ENCODE results near the gene SEPTIN8.

Gene SEPTIN8

DNA sequence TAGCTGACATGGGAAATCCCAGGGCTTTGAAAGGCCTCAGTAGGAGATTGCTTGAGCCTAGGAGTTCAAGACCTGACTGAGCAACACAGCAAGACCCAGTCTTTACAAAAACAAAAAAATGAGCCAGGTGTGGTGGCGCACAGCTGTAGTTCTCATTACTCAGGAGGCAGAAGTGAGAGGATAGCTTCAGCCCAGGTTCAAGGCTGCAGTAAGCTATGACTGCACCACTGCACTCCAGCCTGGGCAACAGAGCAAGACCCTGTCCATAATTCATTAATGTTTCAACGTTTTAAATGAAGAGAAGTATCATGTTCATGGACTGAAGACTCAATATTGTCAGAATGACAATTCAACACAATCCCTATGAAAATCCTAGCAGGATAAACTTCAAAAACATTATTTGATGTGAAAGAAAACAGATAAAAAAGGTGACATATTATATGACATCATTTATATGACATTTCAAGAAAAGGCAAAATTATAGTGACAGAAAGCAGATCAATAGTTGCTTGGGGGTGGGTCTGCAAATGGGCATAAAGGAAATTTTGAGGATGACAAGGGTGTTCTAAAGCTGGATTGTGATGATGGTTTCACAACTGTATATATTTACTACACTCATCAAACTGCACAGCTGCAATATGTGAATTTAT is 43.4 kb downstream of the SEPTIN8 start:
- Histone ChIP-seq H3K36me3 (ENCODE audit: control insufficient read depth, insufficient read depth, low read length) (no peaks in the 10 kb centered on the region), H3K4me1 (ENCODE audit: control insufficient read depth, insufficient read depth, low read length) (peaks cover 6% of the 10 kb centered on the region), H3K4me3 (ENCODE audit: low read length) (no peak overlapping the region), H3K9me3 (ENCODE audit: control insufficient read depth, low read length) (no peaks in the 10 kb centered on the region), H3K27me3 (ENCODE audit: control insufficient read depth, insufficient read depth, low read length) (no peaks in the 10 kb centered on the region), H3K9ac (ENCODE audit: low read length) (no peak overlapping the region)

DNA sequence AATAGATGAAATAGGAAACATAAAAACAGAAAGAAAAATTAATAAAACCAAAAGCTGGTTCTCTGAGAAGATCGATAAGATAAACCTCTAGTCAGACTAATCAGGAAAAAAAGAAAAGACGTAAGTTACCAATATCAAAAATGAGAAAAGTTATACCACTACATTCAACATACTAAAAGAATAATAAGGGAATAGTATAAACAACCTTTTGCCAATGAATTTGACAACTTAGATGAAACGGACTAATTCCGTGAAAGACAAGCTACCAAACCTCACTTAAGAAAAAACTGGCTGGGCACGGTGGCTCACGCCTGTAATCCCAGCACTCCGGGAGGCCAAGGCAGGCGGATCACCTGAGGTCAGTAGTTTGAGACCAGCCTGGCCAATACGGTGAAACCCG is 47.1 kb downstream of the SEPTIN8 start:
- H3K4me3 ChIP-seq (ENCODE audit: low read length): no peak overlapping the region
- no peaks in the 10 kb centered on the region for H3K4me1 ChIP-seq (ENCODE audit: control insufficient read depth, insufficient read depth, low read length)
- H3K9ac ChIP-seq (ENCODE audit: low read length): no peak overlapping the region
- no peaks in the 10 kb centered on the region for H3K36me3 ChIP-seq (ENCODE audit: control insufficient read depth, insufficient read depth, low read length)
- no peaks in the 10 kb centered on the region for H3K9me3 ChIP-seq (ENCODE audit: control insufficient read depth, low read length)
- no peaks in the 10 kb centered on the region for H3K27me3 ChIP-seq (ENCODE audit: control insufficient read depth, insufficient read depth, low read length)

DNA sequence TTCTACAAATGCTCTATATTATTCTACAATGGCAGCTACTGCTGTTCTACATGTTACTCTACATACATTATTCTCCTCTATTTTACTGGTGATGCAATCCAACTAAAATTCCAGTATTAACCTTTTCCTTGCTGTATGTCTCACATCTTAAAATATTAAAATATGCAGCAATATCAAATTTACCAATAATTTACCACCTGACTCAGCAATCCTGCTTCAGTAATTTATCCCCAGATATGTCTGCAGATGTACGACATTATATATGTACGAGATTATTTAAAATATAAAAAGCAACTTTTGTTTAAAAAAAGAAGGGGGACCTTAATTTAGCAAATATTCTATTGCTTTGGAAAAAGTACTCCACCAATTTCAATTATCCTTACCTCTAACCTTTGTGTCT is 51.3 kb downstream of the SEPTIN8 start:
- Histone ChIP-seq H3K4me3 (ENCODE audit: low read length) (no peak overlapping the region), H3K4me1 (ENCODE audit: control insufficient read depth, insufficient read depth, low read length) (no peaks in the 10 kb centered on the region), H3K9ac (ENCODE audit: low read length) (no peak overlapping the region), H3K36me3 (ENCODE audit: control insufficient read depth, insufficient read depth, low read length) (no peaks in the 10 kb centered on the region), H3K27me3 (ENCODE audit: control insufficient read depth, insufficient read depth, low read length) (no peaks in the 10 kb centered on the region), H3K9me3 (ENCODE audit: control insufficient read depth, low read length) (no peaks in the 10 kb centered on the region)

DNA sequence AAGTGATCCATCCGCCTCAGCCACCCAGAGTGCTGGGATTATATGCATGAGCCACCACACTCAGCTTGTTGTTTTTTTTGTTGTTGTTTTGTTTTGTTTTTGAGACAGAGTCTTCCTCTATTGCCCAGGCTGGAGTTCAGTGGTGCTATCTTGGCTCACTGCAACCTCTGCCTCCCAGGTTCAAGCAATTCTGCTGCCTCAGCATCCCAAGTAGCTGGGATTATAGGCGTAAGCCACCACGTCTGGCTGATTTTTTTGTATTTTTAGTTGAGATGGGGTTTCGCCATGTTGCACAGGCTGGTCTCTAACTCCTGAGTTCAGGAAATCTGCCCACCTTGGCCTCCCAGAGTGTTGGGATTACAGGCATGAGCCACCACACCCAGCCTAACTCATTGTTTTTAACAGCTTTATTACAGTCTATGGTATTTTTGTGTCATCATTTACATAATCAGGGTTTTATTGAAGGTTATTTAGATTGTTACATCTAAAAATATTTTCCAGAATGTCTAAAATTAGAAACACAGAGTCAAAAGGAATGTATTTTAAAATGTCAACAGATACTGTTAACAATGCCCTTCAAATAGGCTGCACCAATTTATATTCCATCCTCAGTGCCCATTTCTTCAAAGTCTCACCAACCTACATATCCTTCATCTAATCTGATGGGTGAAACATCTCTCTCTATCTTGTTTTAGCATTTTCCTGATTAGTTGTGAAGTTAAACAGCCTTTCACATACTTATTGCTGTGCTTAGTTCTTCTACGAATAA is 58.3 kb downstream of the SEPTIN8 start:
- H3K4me3 ChIP-seq (ENCODE audit: low read length): no peak overlapping the region

DNA sequence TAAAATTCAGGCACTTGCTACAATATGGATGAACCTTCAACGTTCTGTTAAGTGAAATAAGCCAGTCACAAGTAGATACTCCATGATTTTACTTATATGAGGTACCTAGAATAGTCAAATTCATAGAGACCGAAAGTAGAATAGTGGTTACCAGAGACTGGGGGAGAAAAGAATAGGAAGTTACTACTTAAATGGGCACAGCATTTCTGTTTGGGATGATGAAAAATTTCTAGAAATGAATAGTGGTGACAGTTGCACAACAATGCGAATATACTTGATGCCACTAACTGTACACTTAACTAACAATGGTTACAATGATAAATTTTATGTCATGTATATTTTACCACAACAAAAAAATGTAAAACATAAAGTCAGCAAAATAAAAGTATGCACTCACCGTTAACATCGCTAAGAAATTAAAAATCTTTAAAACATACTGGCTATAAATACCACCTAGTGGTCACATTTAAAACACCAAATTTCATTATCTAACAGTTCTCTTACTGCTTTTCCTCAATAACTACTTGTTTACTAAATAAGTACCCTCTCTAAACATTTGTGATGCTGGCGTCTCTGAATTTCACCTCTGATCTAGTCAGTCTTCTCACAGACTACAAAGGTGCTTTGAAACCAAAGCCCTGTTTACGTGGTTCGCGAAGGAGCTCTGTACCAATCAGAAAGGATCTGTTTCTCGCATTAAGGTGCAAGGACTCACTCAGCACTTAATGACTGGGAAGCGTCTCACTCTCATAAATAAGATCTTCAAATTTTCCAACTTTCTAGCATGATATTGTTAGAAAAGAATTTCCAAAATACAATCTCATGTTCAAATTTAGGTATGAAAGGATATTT is 62.4 kb downstream of the SEPTIN8 start:
- Histone ChIP-seq H3K36me3 (ENCODE audit: control insufficient read depth, insufficient read depth, low read length) (no peaks in the 10 kb centered on the region), H3K9ac (ENCODE audit: low read length) (no peak overlapping the region), H3K27me3 (ENCODE audit: control insufficient read depth, insufficient read depth, low read length) (no peaks in the 10 kb centered on the region), H3K9me3 (ENCODE audit: control insufficient read depth, low read length) (no peaks in the 10 kb centered on the region), H3K4me1 (ENCODE audit: control insufficient read depth, insufficient read depth, low read length) (no peaks in the 10 kb centered on the region), H3K4me3 (ENCODE audit: low read length) (no peak overlapping the region)

More for the DNA sequence above, 58.3 kb downstream of the SEPTIN8 start:
- no peaks in the 10 kb centered on the region for H3K36me3 ChIP-seq (ENCODE audit: control insufficient read depth, insufficient read depth, low read length)
- no peaks in the 10 kb centered on the region for H3K9me3 ChIP-seq (ENCODE audit: control insufficient read depth, low read length)
- no peaks in the 10 kb centered on the region for H3K4me1 ChIP-seq (ENCODE audit: control insufficient read depth, insufficient read depth, low read length)
- H3K9ac ChIP-seq (ENCODE audit: low read length): no peak overlapping the region
- H3K27me3 ChIP-seq (ENCODE audit: control insufficient read depth, insufficient read depth, low read length): no peaks in the 10 kb centered on the region

DNA sequence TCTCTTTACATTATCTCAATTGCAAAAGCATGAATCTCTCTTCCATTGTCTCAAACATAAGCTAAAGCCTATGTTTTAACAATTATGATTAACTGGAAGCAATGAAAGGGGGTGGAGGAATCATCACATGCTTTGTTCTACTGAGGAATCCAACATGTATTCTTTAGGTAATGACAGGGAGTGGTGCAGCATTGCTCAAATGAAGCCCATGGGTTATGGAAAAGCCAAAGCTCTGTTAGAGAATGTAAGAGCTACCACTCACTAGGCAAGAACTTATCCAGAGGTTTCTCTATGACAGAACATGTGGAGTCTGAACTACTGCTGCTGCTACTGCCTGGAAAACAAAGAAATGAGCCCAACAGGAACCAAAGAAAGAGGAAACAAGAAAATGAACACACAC is 68.4 kb downstream of the SEPTIN8 start:
- Histone ChIP-seq H3K9ac (ENCODE audit: low read length) (no peak overlapping the region), H3K9me3 (ENCODE audit: control insufficient read depth, low read length) (no peaks in the 10 kb centered on the region), H3K36me3 (ENCODE audit: control insufficient read depth, insufficient read depth, low read length) (no peaks in the 10 kb centered on the region), H3K4me3 (ENCODE audit: low read length) (no peak overlapping the region), H3K4me1 (ENCODE audit: control insufficient read depth, insufficient read depth, low read length) (no peaks in the 10 kb centered on the region), H3K27me3 (ENCODE audit: control insufficient read depth, insufficient read depth, low read length) (no peaks in the 10 kb centered on the region)

DNA sequence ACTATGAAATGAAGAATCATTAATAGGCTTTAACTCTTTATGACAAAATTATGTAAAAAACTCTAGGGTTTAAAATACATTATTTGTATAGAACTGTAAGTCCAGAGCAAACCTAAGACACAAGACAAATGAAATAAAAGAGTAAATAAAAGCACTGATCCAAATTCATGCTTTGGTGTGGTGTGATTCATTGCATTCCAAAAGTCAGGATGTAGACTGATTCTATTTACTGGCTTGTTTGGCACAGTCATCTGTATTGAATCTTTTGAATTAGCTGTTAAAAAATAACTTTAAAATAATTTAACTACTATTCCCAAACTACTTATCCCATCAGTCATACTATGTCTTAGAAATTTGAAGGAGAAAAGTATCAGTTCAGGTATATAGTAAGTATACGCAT is 72.2 kb downstream of the SEPTIN8 start:
- no peaks in the 10 kb centered on the region for H3K36me3 ChIP-seq (ENCODE audit: control insufficient read depth, insufficient read depth, low read length)
- no peaks in the 10 kb centered on the region for H3K27me3 ChIP-seq (ENCODE audit: control insufficient read depth, insufficient read depth, low read length)

More for the DNA sequence above, 72.2 kb downstream of the SEPTIN8 start:
- Histone ChIP-seq H3K9me3 (ENCODE audit: control insufficient read depth, low read length) (no peaks in the 10 kb centered on the region), H3K4me1 (ENCODE audit: control insufficient read depth, insufficient read depth, low read length) (no peaks in the 10 kb centered on the region), H3K4me3 (ENCODE audit: low read length) (no peak overlapping the region), H3K9ac (ENCODE audit: low read length) (no peak overlapping the region)

Data from mucosa of stomach (tissue), 1 donor.